Neural cell (in vitro differentiated cells): Measurements from ENCODE around the gene PPFIBP1. TPM values are rescaled to one million over a fixed set of nuclear protein-coding genes. Genes with fewer than 3 reads are reported as not detected.

Source experiments
- H2AFZ ChIP-seq: fragments of 200-600, 300-800 bp; sonication (generic), shearing (Covaris generic); 2 replicates; pipeline ENCODE4 v1.6.0; 2014; ENCODE audit warnings: low read depth, mild to moderate bottlenecking, antibody characterized with exemption, low read length, moderate library complexity
- H3F3A ChIP-seq: fragments of 200-600 bp; shearing (Covaris generic); 2 replicates; pipeline ENCODE4 v1.6.1; 2016; ENCODE audit warnings: mild to moderate bottlenecking, moderate library complexity, mixed read lengths, antibody characterized with exemption, low read length; ENCODE audit not compliant: insufficient read depth, poor library complexity, severe bottlenecking
- H3K27ac ChIP-seq: fragments of 200-600, 300-800 bp; sonication (generic), shearing (Covaris generic); 2 replicates; pipeline ENCODE4 v1.5.1; 2014; ENCODE audit warnings: mild to moderate bottlenecking, low read length, moderate library complexity
- H3K27me3 ChIP-seq: fragments of 300-800, 200-600 bp; sonication (generic), shearing (Covaris generic); 2 replicates; pipeline ENCODE4 v1.6.0; 2014; ENCODE audit warnings: mild to moderate bottlenecking, low read depth, low read length, moderate library complexity; ENCODE audit not compliant: insufficient read depth
- H3K36me3 ChIP-seq: fragments of 300-800, 200-600 bp; sonication (generic), shearing (Covaris generic); 2 replicates; pipeline ENCODE4 v1.5.1; 2014; ENCODE audit warnings: mild to moderate bottlenecking, antibody characterized with exemption, low read length, moderate library complexity; ENCODE audit not compliant: insufficient read depth
- H3K4me2 ChIP-seq: fragments of 300-800, 200-600 bp; sonication (generic), shearing (Covaris generic); 2 replicates; pipeline ENCODE4 v1.6.0; 2014; ENCODE audit warnings: mild to moderate bottlenecking, low read length
- H3K4me3 ChIP-seq: fragments of 300-800, 200-600 bp; sonication (generic), shearing (Covaris generic); 2 replicates; pipeline ENCODE4 v1.5.1; 2014; ENCODE audit warnings: mild to moderate bottlenecking, low read length, moderate library complexity
- H3K79me2 ChIP-seq: fragments of 200-600 bp; shearing (Covaris generic); replicated peaks from 2 replicates; pipeline ENCODE4 v1.6.0; 2014; ENCODE audit warnings: mild to moderate bottlenecking, low read length, moderate library complexity; ENCODE audit not compliant: insufficient read depth
- H3K9ac ChIP-seq: fragments of 300-800, 200-600 bp; sonication (generic), shearing (Covaris generic); 2 replicates; pipeline ENCODE4 v1.6.1; 2016; ENCODE audit warnings: mild to moderate bottlenecking, low read length, mixed read lengths
- H3K9me2 ChIP-seq: fragments of 200-600 bp; shearing (Covaris generic); 2 replicates; pipeline ENCODE4 v1.6.1; 2016; ENCODE audit warnings: mild to moderate bottlenecking, low read length, mixed read lengths; ENCODE audit not compliant: insufficient read depth
- H3K9me3 ChIP-seq: fragments of 200-600, 300-800 bp; sonication (generic), shearing (Covaris generic); 2 replicates; pipeline ENCODE4 v1.6.1; 2016; ENCODE audit warnings: mild to moderate bottlenecking, mixed run types, low read length, moderate library complexity, mixed read lengths
- H4K20me1 ChIP-seq: fragments of 200-600 bp; shearing (Covaris generic); 2 replicates; pipeline ENCODE4 v1.6.1; 2016; ENCODE audit warnings: mild to moderate bottlenecking, mixed run types; ENCODE audit not compliant: insufficient read depth
- EP300 ChIP-seq: fragments of 450-650 bp; conservative IDR thresholded peaks from 2 replicates; pipeline ENCODE4 v1.6.1; 2014; ENCODE audit warnings: antibody characterized with exemption, mild to moderate bottlenecking, moderate library complexity; ENCODE audit not compliant: poor library complexity, severe bottlenecking
- EZH2 ChIP-seq: fragments of 200-600, 300-800 bp; shearing (Covaris generic), sonication (generic); IDR thresholded peaks from 2 replicates; pipeline ENCODE4 v1.6.1; 2014; ENCODE audit warnings: antibody characterized with exemption, low read length, borderline replicate concordance, mild to moderate bottlenecking; ENCODE audit not compliant: insufficient read depth, poor library complexity, severe bottlenecking
- MXI1 ChIP-seq: fragments of 450-650 bp; conservative IDR thresholded peaks from 2 replicates; pipeline ENCODE4 v1.6.1; 2014; ENCODE audit warnings: antibody characterized with exemption, mild to moderate bottlenecking; ENCODE audit not compliant: poor library complexity, severe bottlenecking
- POLR2AphosphoS5 ChIP-seq: IDR thresholded peaks from 2 replicates; pipeline ENCODE4 v1.6.1; 2012
- RAD21 ChIP-seq: fragments of 450-650 bp; conservative IDR thresholded peaks from 2 replicates; pipeline ENCODE4 v1.6.1; 2014; ENCODE audit warnings: antibody characterized with exemption, mild to moderate bottlenecking, moderate library complexity
- SMC3 ChIP-seq: fragments of 450-650 bp; conservative IDR thresholded peaks from 2 replicates; pipeline ENCODE4 v1.6.1; 2014; ENCODE audit warnings: antibody characterized with exemption, mild to moderate bottlenecking, moderate library complexity; ENCODE audit not compliant: poor library complexity
- TAF1 ChIP-seq: IDR thresholded peaks from 2 replicates; pipeline ENCODE4 v1.6.1; 2012; ENCODE audit warnings: low read depth
- polyA plus RNA-seq: library from polyadenylated mRNA; depleted of rRNA; stranded (reverse); fragments of >200 nt; gene quantifications from 2 replicates; pipeline ENCODE4 v1.2.3, GENCODE V29; 2014
- TF ChIP-seq, protein P1 (sequence below): fragments of 450-650 bp; IDR thresholded peaks from 2 replicates; pipeline ENCODE4 v1.5.1; 2014; ENCODE audit warnings: antibody characterized with exemption, mild to moderate bottlenecking, moderate library complexity; ENCODE audit not compliant: poor library complexity, severe bottlenecking
- TF ChIP-seq, protein P2 (sequence below): IDR thresholded peaks from 2 replicates; pipeline ENCODE4 v1.6.1; 2012; ENCODE audit warnings: borderline replicate concordance

PPFIBP1 gene
- polyA plus RNA-seq, 1 donor from 2014 or later = 30.2 TPM

GRCh38 chr12:27650011-27650410 is 126.0 kb downstream of the PPFIBP1 start:
- Histone ChIP-seq H3K27ac (no peak overlapping the region), H3K36me3 (no peaks in the 10 kb centered on the region), H3K79me2 (no peaks in the 10 kb centered on the region), H3F3A (no peaks in the 10 kb centered on the region), H3K9me3 (no peaks in the 10 kb centered on the region), H3K4me3 (no peak overlapping the region), H3K9ac (no peak overlapping the region), H3K27me3 (no peaks in the 10 kb centered on the region), H4K20me1 (no peaks in the 10 kb centered on the region), H3K9me2 (no peaks in the 10 kb centered on the region), H2AFZ (no peak overlapping the region), H3K4me2 (no peak overlapping the region)
- no peak for TF ChIP-seq SMC3
- TF ChIP-seq RAD21 = no peak
- no peak for TF ChIP-seq POLR2AphosphoS5
- TF ChIP-seq EP300 = no peak
- TF ChIP-seq EZH2 = no peak
- TF ChIP-seq MXI1 = no peak
- no peak for TF ChIP-seq TAF1
- TF ChIP-seq, protein P1, sequence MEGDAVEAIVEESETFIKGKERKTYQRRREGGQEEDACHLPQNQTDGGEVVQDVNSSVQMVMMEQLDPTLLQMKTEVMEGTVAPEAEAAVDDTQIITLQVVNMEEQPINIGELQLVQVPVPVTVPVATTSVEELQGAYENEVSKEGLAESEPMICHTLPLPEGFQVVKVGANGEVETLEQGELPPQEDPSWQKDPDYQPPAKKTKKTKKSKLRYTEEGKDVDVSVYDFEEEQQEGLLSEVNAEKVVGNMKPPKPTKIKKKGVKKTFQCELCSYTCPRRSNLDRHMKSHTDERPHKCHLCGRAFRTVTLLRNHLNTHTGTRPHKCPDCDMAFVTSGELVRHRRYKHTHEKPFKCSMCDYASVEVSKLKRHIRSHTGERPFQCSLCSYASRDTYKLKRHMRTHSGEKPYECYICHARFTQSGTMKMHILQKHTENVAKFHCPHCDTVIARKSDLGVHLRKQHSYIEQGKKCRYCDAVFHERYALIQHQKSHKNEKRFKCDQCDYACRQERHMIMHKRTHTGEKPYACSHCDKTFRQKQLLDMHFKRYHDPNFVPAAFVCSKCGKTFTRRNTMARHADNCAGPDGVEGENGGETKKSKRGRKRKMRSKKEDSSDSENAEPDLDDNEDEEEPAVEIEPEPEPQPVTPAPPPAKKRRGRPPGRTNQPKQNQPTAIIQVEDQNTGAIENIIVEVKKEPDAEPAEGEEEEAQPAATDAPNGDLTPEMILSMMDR = no peak
- TF ChIP-seq, protein P2, sequence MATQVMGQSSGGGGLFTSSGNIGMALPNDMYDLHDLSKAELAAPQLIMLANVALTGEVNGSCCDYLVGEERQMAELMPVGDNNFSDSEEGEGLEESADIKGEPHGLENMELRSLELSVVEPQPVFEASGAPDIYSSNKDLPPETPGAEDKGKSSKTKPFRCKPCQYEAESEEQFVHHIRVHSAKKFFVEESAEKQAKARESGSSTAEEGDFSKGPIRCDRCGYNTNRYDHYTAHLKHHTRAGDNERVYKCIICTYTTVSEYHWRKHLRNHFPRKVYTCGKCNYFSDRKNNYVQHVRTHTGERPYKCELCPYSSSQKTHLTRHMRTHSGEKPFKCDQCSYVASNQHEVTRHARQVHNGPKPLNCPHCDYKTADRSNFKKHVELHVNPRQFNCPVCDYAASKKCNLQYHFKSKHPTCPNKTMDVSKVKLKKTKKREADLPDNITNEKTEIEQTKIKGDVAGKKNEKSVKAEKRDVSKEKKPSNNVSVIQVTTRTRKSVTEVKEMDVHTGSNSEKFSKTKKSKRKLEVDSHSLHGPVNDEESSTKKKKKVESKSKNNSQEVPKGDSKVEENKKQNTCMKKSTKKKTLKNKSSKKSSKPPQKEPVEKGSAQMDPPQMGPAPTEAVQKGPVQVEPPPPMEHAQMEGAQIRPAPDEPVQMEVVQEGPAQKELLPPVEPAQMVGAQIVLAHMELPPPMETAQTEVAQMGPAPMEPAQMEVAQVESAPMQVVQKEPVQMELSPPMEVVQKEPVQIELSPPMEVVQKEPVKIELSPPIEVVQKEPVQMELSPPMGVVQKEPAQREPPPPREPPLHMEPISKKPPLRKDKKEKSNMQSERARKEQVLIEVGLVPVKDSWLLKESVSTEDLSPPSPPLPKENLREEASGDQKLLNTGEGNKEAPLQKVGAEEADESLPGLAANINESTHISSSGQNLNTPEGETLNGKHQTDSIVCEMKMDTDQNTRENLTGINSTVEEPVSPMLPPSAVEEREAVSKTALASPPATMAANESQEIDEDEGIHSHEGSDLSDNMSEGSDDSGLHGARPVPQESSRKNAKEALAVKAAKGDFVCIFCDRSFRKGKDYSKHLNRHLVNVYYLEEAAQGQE = no peak

DNA sequence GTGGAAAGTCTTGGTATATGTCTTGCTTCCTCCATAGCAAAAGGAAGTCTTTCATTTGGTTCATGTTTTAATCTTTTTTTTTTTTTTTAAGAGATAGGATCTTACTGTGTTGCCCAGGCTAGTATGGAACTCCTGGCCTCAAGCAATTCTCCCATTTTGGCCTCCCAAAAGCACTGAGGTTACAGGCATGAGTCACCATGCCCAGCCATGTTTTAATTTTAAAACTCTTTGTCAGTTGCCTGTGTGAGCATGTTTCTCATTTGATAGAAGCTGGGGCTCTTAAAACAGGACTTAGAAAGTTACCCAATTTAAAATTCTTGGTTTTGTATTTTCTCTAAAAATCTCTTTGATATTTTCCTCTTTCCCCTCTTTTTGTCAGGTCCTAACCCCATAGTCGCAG is 127.2 kb downstream of the PPFIBP1 start:
- Histone ChIP-seq H3K4me2 (no peak overlapping the region), H4K20me1 (no peaks in the 10 kb centered on the region)
- no peak for TF ChIP-seq MXI1
- TF ChIP-seq, protein P1 = no peak
- TF ChIP-seq, protein P2 = no peak
- TF ChIP-seq POLR2AphosphoS5 = no peak
- no peak for TF ChIP-seq SMC3
- no peak for TF ChIP-seq RAD21
- TF ChIP-seq TAF1 = no peak
- TF ChIP-seq EP300 = no peak
- TF ChIP-seq EZH2 = no peak

More for the DNA sequence above, 127.2 kb downstream of the PPFIBP1 start:
- Histone ChIP-seq H3K9me3 (no peaks in the 10 kb centered on the region), H3K27ac (no peak overlapping the region), H3K4me3 (no peak overlapping the region), H3F3A (no peaks in the 10 kb centered on the region), H2AFZ (no peak overlapping the region), H3K79me2 (no peaks in the 10 kb centered on the region), H3K27me3 (no peaks in the 10 kb centered on the region), H3K36me3 (no peaks in the 10 kb centered on the region), H3K9ac (no peak overlapping the region), H3K9me2 (no peaks in the 10 kb centered on the region)
